CD14-positive monocyte (primary cell): ENCODE data around the gene DAGLA. TPM values are rescaled to one million over a fixed set of nuclear protein-coding genes. Genes with fewer than 3 reads are reported as not detected.

ENCODE experiments used
- DNase-seq, 3 donors: peaks; one replicate each; pipeline ENCODE4 v3.0.0-alpha.2; 2011 to 2022
- H2AFZ ChIP-seq: 2 replicates; pipeline ENCODE4 v1.6.0; 2012; ENCODE audit warnings: mild to moderate bottlenecking, low read depth, low read length, inconsistent platforms; ENCODE audit not compliant: insufficient read depth, poor library complexity, severe bottlenecking
- H3K27ac ChIP-seq, 2 donors: 1 replicate in 1 of 2; 2 replicates in 1 of 2; pipeline ENCODE4 v1.5.1; 2012 to 2013; ENCODE audit warnings: low read length in 2 of 2, control low read depth in 1 of 2, inconsistent platforms in 1 of 2, low read depth in 1 of 2, mild to moderate bottlenecking in 1 of 2
- H3K27me3 ChIP-seq, 2 donors: one replicate each; pipeline versions ENCODE4 v1.6.0 to v1.6.1; 2011 to 2013; ENCODE audit warnings: low read length in 2 of 2; ENCODE audit not compliant: control insufficient read depth in 2 of 2, insufficient read depth in 2 of 2
- H3K36me3 ChIP-seq, 2 donors: replicated peaks in 1 of 2; 1 replicate in 1 of 2; 2 replicates in 1 of 2; pipeline versions ENCODE4 v1.5.1 to v1.6.1; 2012 to 2013; ENCODE audit warnings: low read length in 2 of 2, control low read depth in 1 of 2, inconsistent platforms in 1 of 2, mild to moderate bottlenecking in 1 of 2; ENCODE audit not compliant: insufficient read depth in 2 of 2, control insufficient read depth in 1 of 2
- H3K4me1 ChIP-seq, 2 donors: 1 replicate in 1 of 2; 2 replicates in 1 of 2; pipeline versions ENCODE4 v1.5.1 to v1.6.1; 2012 to 2013; ENCODE audit warnings: low read length in 2 of 2, control low read depth in 1 of 2, inconsistent platforms in 1 of 2, mild to moderate bottlenecking in 1 of 2, moderate library complexity in 1 of 2; ENCODE audit not compliant: insufficient read depth in 2 of 2, control insufficient read depth in 1 of 2
- H3K4me2 ChIP-seq: replicated peaks from 2 replicates; pipeline ENCODE3; 2012; ENCODE audit warnings: low read length, moderate library complexity, mild to moderate bottlenecking; ENCODE audit not compliant: poor library complexity, severe bottlenecking; ENCODE audit errors: extremely low read depth
- H3K4me3 ChIP-seq, 3 experiments: fragments of 200-600 bp in 1 of 3; sonication (generic) in 1 of 3; replicated peaks in 1 of 3; 1 replicate in 2 of 3; 2 replicates in 1 of 3; pipeline ENCODE4 v1.5.1; 2011 to 2013; ENCODE audit warnings: low read length in 3 of 3, mild to moderate bottlenecking in 3 of 3, control low read depth in 2 of 3, low read depth in 2 of 3, inconsistent platforms in 1 of 3, moderate library complexity in 1 of 3
- H3K79me2 ChIP-seq: 2 replicates; pipeline ENCODE4 v1.6.0; 2012; ENCODE audit warnings: mild to moderate bottlenecking, control low read depth, inconsistent platforms, low read length, moderate library complexity; ENCODE audit not compliant: insufficient read depth
- H3K9ac ChIP-seq: 2 replicates; pipeline ENCODE4 v1.6.0; 2017; ENCODE audit warnings: low read length, mild to moderate bottlenecking; ENCODE audit not compliant: insufficient read depth, poor library complexity, severe bottlenecking
- H3K9me3 ChIP-seq, 2 donors: replicated peaks in 1 of 2; 1 replicate in 1 of 2; 2 replicates in 1 of 2; pipeline versions ENCODE4 v1.5.1 to v1.6.1; 2012 to 2013; ENCODE audit warnings: low read length in 2 of 2, control low read depth in 1 of 2; ENCODE audit not compliant: control insufficient read depth in 1 of 2, insufficient read depth in 1 of 2
- H4K20me1 ChIP-seq: 2 replicates; pipeline ENCODE4 v1.6.0; 2012; ENCODE audit warnings: mild to moderate bottlenecking, low read length, control low read depth, moderate library complexity; ENCODE audit not compliant: insufficient read depth
- H3K27ac Mint-ChIP-seq, 7 donors: one replicate each; pipeline ENCODE4 v1.8.0; 2020; ENCODE audit warnings: mild to moderate bottlenecking in 7 of 7, mixed read lengths in 7 of 7, moderate library complexity in 6 of 7, inconsistent platforms in 2 of 7
- H3K27me3 Mint-ChIP-seq, 3 donors: one replicate each; pipeline ENCODE4 v1.8.0; 2021 to 2022; ENCODE audit warnings: low read depth in 3 of 3, mild to moderate bottlenecking in 3 of 3, mixed read lengths in 3 of 3, moderate library complexity in 3 of 3, inconsistent platforms in 1 of 3
- H3K36me3 Mint-ChIP-seq, 2 donors: one replicate each; pipeline ENCODE4 v1.8.0; 2020; ENCODE audit warnings: mixed read lengths in 2 of 2, inconsistent platforms in 1 of 2, mild to moderate bottlenecking in 1 of 2
- H3K4me1 Mint-ChIP-seq: one replicate; pipeline ENCODE4 v1.8.0; 2020; ENCODE audit warnings: mild to moderate bottlenecking, mixed read lengths
- H3K4me3 Mint-ChIP-seq, 2 donors: one replicate each; pipeline ENCODE4 v1.8.0; 2020; ENCODE audit warnings: mild to moderate bottlenecking in 2 of 2, mixed read lengths in 2 of 2, moderate library complexity in 1 of 2
- H3K9me3 Mint-ChIP-seq, 7 donors: one replicate each; pipeline ENCODE4 v1.8.0; 2020 to 2022; ENCODE audit warnings: mixed read lengths in 7 of 7, mild to moderate bottlenecking in 6 of 7, moderate library complexity in 6 of 7, inconsistent platforms in 2 of 7
- CTCF ChIP-seq: fragments of 200-600 bp; IDR thresholded peaks from one replicate; pipeline ENCODE4 v1.8.0; 2022; ENCODE audit warnings: antibody characterized with exemption, mild to moderate bottlenecking
- WGBS: methylation state at CpG from one replicate; pipeline ENCODE4 v1.1.5; 2013; ENCODE audit warnings: missing lambda C conversion rate; ENCODE audit not compliant: insufficient coverage; 5-methylcytosine and 5-hydroxymethylcytosine counted together
- intact Hi-C, 2 donors: fragments of 100-400 bp; cut with micrococcal nuclease; formaldehyde crosslinking; loops; one replicate each; pipeline versions ENCODE4 v1.15.0 to v1.15.1; 2023
- polyA plus RNA-seq, 3 donors: library from polyadenylated mRNA; depleted of rRNA in 1 of 3; unstranded in 2 of 3; stranded (reverse) in 1 of 3; fragments of 300-500 nt in 2 of 3; fragments of >200 nt in 1 of 3; fragmentation: Illumina TruSeq in 2 of 3; gene quantifications; 1 replicate in 2 of 3; 2 replicates in 1 of 3; pipeline ENCODE4 v1.2.3, GENCODE V29; 2012 to 2021

Gene DAGLA
- polyA plus RNA-seq, 3 donors, result 0.16 to 6.7 (median 0.73) TPM

GRCh38 chr11:61694946-61695706 is 14.9 kb downstream of the DAGLA start:
- Mint-ChIP-seq H3K27me3 (peaks cover 0 to 2% (median 0%) of the 10 kb centered on the region in 3 donors), H3K36me3 (peaks cover 4% of the 10 kb centered on the region in 2 donors), H3K4me3 (peak overlapping the region; percentile 65 to 84), H3K4me1 (peaks cover 61% of the 10 kb centered on the region), H3K27ac (peak overlapping the region; percentile 93 to 97 (median 95)), H3K9me3 (no peaks in the 10 kb centered on the region)
- H3K36me3 ChIP-seq, result no peaks in the 10 kb centered on the region
- DNase-seq, result no peak
- H3K9me3 ChIP-seq, result no peaks in the 10 kb centered on the region
- no peaks in the 10 kb centered on the region for H3K27me3 ChIP-seq
- H4K20me1 ChIP-seq, result no peaks in the 10 kb centered on the region
- WGBS, result 78% methylated on average over 12 of the region's 15 CpGs
- TF ChIP-seq CTCF, result no peak
- H3K4me2 ChIP-seq, result peak overlapping the region; percentile 67
- intact Hi-C loops, result no loop called here
- H3K4me3 ChIP-seq, result peak overlapping the region in 1 of 3 experiments; percentile 60
- peak overlapping the region; percentile 69 for H3K9ac ChIP-seq
- peaks cover 55 to 63% of the 10 kb centered on the region in 2 donors for H3K4me1 ChIP-seq
- H2AFZ ChIP-seq, result peak overlapping the region; percentile 64
- peaks cover 52% of the 10 kb centered on the region for H3K79me2 ChIP-seq
- H3K27ac ChIP-seq, result peak overlapping the region; percentile 87 to 95

- no peaks in the 10 kb centered on the region for H3K36me3 ChIP-seq
- peaks cover 52% of the 10 kb centered on the region for H3K79me2 ChIP-seq
- H3K4me3 ChIP-seq, result peak overlapping the region in 2 of 3 experiments; percentile 26 to 60
- H3K9me3 Mint-ChIP-seq, result peaks cover 0 to 2% (median 0%) of the 10 kb centered on the region in 7 donors
- H3K27ac ChIP-seq, result peak overlapping the region; percentile 87 to 95
- peak overlapping the region; percentile 64 for H2AFZ ChIP-seq
- intact Hi-C loops, result loop anchor here in 1 of 2 donors (1.0 kb wide), 1 partner anchor 16 kb away; the partner anchor contains the start of gene DAGLA
- no peaks in the 10 kb centered on the region for H3K9me3 ChIP-seq
- H3K36me3 Mint-ChIP-seq, result peaks cover 4% of the 10 kb centered on the region in 2 donors
- peaks cover 65% of the 10 kb centered on the region for H3K4me1 Mint-ChIP-seq
- peaks cover 0 to 2% (median 0%) of the 10 kb centered on the region in 3 donors for H3K27me3 Mint-ChIP-seq
- no peak for TF ChIP-seq CTCF
- H3K9ac ChIP-seq, result peak overlapping the region; percentile 69
- H3K4me1 ChIP-seq, result peaks cover 62 to 70% of the 10 kb centered on the region in 2 donors
- no peaks in the 10 kb centered on the region for H3K27me3 ChIP-seq
- DNase-seq, result peak; percentile 98 to 99 (median 98)
- peak overlapping the region; percentile 65 to 84 for H3K4me3 Mint-ChIP-seq
- peak overlapping the region; percentile 67 for H3K4me2 ChIP-seq
- peak overlapping the region; percentile 93 to 97 (median 95) for H3K27ac Mint-ChIP-seq
- 3% methylated on average over 10 of the region's 17 CpGs for WGBS
- no peaks in the 10 kb centered on the region for H4K20me1 ChIP-seq
These were observed 15.7 kb downstream of the DAGLA start for GRCh38 chr11:61695917-61696316.
